ENCODE measurements around the gene TANK.

TANK gene

DNA sequence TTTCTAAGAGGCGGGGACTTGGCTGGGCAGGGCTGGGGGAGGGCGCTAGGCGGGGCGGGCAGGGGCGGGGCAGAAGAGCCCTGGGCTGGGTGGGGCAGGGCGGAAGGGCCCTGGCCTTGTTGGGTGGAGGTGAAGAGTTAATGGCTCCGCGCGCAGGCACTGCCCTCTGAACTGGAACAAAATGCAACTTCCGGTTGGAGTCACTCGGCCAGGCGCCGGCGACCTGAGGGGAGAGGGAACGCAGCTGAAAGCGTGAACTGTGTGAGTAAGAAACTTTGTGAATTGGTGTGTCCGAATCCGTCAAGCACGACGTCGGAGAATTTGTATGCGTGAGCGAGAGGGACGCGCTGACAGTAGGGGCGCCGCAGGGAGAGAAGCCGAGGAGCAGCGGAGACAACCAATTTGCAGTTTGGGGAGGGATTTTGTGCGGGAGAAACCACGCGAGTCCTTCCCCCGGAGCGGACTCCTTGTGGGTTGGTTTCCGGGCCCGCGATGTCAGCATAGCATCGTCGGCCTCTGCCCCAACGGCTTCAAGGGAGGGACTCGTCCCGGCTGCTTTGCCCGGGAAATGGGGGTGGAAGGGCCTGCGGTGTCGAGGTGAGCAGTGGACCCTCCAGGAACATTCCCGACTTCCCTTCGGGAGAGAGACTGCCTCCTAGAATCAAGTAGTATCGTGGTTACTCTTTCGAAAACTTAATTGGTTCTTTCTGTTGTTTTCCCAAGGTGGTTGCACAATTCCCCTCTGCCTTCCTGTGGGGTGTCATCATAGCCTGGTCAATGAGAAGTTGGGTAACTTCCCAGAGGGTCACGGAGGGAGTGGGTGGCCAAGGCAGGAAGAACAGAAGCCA lies at the start of gene TANK:
TANK (plus strand) TSS at position 203 of the 848 bp plus-strand sequence. CDS start 19,235 bp downstream, outside the sequence.
- Histone ChIP-seq H3K79me2 (ENCODE audit: control insufficient read depth, insufficient read depth, low read length, unreplicated experiment) (peaks cover 45% of the 10 kb centered on the region), H3K4me3 (ENCODE audit: low read depth, low read length) (peak within 1 kb of the TSS; percentile 80), H3K27me3 (ENCODE audit: insufficient read depth, low read length) (no peaks in the 10 kb centered on the region), H3K36me3 (ENCODE audit: insufficient read depth, low read length) (peaks cover 16% of the 10 kb centered on the region; the same call in 1 of the 2 replicates), H2AFZ (ENCODE audit: low read length, unreplicated experiment) (peak within 1 kb of the TSS; percentile 79), H3K4me1 (ENCODE audit: control insufficient read depth, insufficient read depth, low read length, unreplicated experiment) (peaks cover 41% of the 10 kb centered on the region), H3K27ac (ENCODE audit: low read depth, low read length) (peak within 1 kb of the TSS; percentile 98)

- no peaks in the 10 kb centered on the region for H3K4me1 ChIP-seq (ENCODE audit: control insufficient read depth, insufficient read depth, low read length, unreplicated experiment)
- H3K27ac ChIP-seq (ENCODE audit: low read depth, low read length): no peak overlapping the region
- H3K79me2 ChIP-seq (ENCODE audit: control insufficient read depth, insufficient read depth, low read length, unreplicated experiment): no peaks in the 10 kb centered on the region
- no peak overlapping the region for H2AFZ ChIP-seq (ENCODE audit: low read length, unreplicated experiment)
- H3K36me3 ChIP-seq (ENCODE audit: insufficient read depth, low read length): no peaks in the 10 kb centered on the region
- H3K27me3 ChIP-seq (ENCODE audit: insufficient read depth, low read length): no peaks in the 10 kb centered on the region
- no peak overlapping the region for H3K4me3 ChIP-seq (ENCODE audit: low read depth, low read length)
Observed at GRCh38 chr2:161111531-161111930, 48.7 kb upstream of the TANK start.

DNA sequence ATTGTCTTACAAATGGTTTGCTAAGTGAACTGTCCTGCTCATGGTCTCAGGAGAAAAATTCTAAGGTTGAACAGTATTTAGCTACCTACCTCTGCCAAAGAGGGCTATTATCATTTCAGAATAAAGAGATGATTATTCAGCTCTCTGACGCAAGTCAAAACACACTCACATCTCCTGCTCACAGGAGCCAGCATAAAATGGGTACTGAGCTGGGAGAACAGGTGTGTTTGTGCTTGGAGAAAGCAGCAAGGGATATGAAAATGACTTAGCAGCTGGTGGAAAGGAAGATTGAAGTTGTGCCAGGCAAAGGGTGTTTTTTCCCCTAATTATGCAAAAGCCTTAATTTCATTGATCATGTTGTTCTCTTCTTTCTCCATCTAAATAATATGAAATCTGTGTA lies 47.3 kb upstream of the TANK start:
- Histone ChIP-seq H2AFZ (ENCODE audit: low read length, unreplicated experiment) (no peak overlapping the region), H3K27me3 (ENCODE audit: insufficient read depth, low read length) (no peaks in the 10 kb centered on the region), H3K4me3 (ENCODE audit: low read depth, low read length) (no peak overlapping the region), H3K36me3 (ENCODE audit: insufficient read depth, low read length) (no peaks in the 10 kb centered on the region), H3K27ac (ENCODE audit: low read depth, low read length) (no peak overlapping the region), H3K79me2 (ENCODE audit: control insufficient read depth, insufficient read depth, low read length, unreplicated experiment) (no peaks in the 10 kb centered on the region), H3K4me1 (ENCODE audit: control insufficient read depth, insufficient read depth, low read length, unreplicated experiment) (no peaks in the 10 kb centered on the region)

- Histone ChIP-seq H3K79me2 (ENCODE audit: control insufficient read depth, insufficient read depth, low read length, unreplicated experiment) (no peaks in the 10 kb centered on the region), H3K27ac (ENCODE audit: low read depth, low read length) (no peak overlapping the region), H3K4me1 (ENCODE audit: control insufficient read depth, insufficient read depth, low read length, unreplicated experiment) (no peaks in the 10 kb centered on the region), H3K36me3 (ENCODE audit: insufficient read depth, low read length) (no peaks in the 10 kb centered on the region), H3K4me3 (ENCODE audit: low read depth, low read length) (no peak overlapping the region), H2AFZ (ENCODE audit: low read length, unreplicated experiment) (no peak overlapping the region), H3K27me3 (ENCODE audit: insufficient read depth, low read length) (no peaks in the 10 kb centered on the region)
Observed at GRCh38 chr2:161113693-161114575, 46.3 kb upstream of the TANK start.

GRCh38 chr2:161115205-161115604 lies 45.0 kb upstream of the TANK start:
- no peak overlapping the region for H3K4me3 ChIP-seq (ENCODE audit: low read depth, low read length)
- no peak overlapping the region for H2AFZ ChIP-seq (ENCODE audit: low read length, unreplicated experiment)
- H3K27ac ChIP-seq (ENCODE audit: low read depth, low read length): no peak overlapping the region
- H3K27me3 ChIP-seq (ENCODE audit: insufficient read depth, low read length): no peaks in the 10 kb centered on the region
- H3K36me3 ChIP-seq (ENCODE audit: insufficient read depth, low read length): no peaks in the 10 kb centered on the region
- H3K4me1 ChIP-seq (ENCODE audit: control insufficient read depth, insufficient read depth, low read length, unreplicated experiment): no peaks in the 10 kb centered on the region
- no peaks in the 10 kb centered on the region for H3K79me2 ChIP-seq (ENCODE audit: control insufficient read depth, insufficient read depth, low read length, unreplicated experiment)

DNA sequence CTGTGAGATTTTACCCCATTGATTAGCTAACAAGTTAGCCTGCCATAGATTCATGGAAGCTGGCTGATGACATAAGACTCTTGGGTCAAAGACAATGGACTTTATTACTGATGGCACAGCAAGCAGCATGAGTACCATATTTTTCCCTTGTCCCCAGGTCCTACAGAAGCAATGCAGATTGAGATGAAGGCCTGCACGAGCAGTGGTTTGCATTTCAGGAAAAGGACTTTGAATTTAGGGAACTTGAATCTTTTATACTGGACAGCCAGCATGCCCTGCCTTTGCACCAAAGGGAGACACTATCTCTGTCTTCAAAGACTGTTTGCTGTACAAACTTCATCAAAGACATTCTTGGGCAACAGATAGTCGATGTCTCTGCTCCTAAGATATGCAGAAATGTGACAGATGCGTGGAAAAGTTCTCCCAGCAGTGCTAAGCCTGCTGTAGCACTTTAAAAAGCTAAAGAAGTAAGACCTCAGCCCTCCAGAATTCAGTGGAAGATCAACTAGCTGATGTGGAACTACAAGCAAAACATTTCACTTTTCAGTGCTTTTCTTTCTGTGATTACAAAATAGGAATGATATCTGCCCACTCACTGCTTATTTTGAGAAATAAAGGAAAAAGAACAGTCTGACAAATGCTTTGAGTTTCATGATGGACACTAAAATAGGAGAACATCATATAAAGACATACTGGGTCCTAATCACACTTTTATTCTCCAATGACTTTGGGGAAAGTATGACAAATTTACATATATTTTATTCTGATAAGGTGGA lies 44.4 kb upstream of the TANK start:
- Histone ChIP-seq H3K4me3 (ENCODE audit: low read depth, low read length) (no peak overlapping the region), H3K36me3 (ENCODE audit: insufficient read depth, low read length) (no peaks in the 10 kb centered on the region), H3K27me3 (ENCODE audit: insufficient read depth, low read length) (no peaks in the 10 kb centered on the region), H3K79me2 (ENCODE audit: control insufficient read depth, insufficient read depth, low read length, unreplicated experiment) (no peaks in the 10 kb centered on the region), H3K27ac (ENCODE audit: low read depth, low read length) (no peak overlapping the region), H2AFZ (ENCODE audit: low read length, unreplicated experiment) (no peak overlapping the region), H3K4me1 (ENCODE audit: control insufficient read depth, insufficient read depth, low read length, unreplicated experiment) (no peaks in the 10 kb centered on the region)

- no peaks in the 10 kb centered on the region for H3K27me3 ChIP-seq (ENCODE audit: insufficient read depth, low read length)
- no peaks in the 10 kb centered on the region for H3K79me2 ChIP-seq (ENCODE audit: control insufficient read depth, insufficient read depth, low read length, unreplicated experiment)
- H3K4me1 ChIP-seq (ENCODE audit: control insufficient read depth, insufficient read depth, low read length, unreplicated experiment): no peaks in the 10 kb centered on the region
- H3K27ac ChIP-seq (ENCODE audit: low read depth, low read length): no peak overlapping the region
- no peaks in the 10 kb centered on the region for H3K36me3 ChIP-seq (ENCODE audit: insufficient read depth, low read length)
- no peak overlapping the region for H3K4me3 ChIP-seq (ENCODE audit: low read depth, low read length)
- H2AFZ ChIP-seq (ENCODE audit: low read length, unreplicated experiment): no peak overlapping the region
Observed at GRCh38 chr2:161116509-161116908, 43.7 kb upstream of the TANK start.

- H3K27me3 ChIP-seq (ENCODE audit: insufficient read depth, low read length): no peaks in the 10 kb centered on the region
- H3K79me2 ChIP-seq (ENCODE audit: control insufficient read depth, insufficient read depth, low read length, unreplicated experiment): no peaks in the 10 kb centered on the region
- no peak overlapping the region for H2AFZ ChIP-seq (ENCODE audit: low read length, unreplicated experiment)
- no peak overlapping the region for H3K4me3 ChIP-seq (ENCODE audit: low read depth, low read length)
- no peak overlapping the region for H3K27ac ChIP-seq (ENCODE audit: low read depth, low read length)
- no peaks in the 10 kb centered on the region for H3K36me3 ChIP-seq (ENCODE audit: insufficient read depth, low read length)
- peaks cover 4% of the 10 kb centered on the region for H3K4me1 ChIP-seq (ENCODE audit: control insufficient read depth, insufficient read depth, low read length, unreplicated experiment)
Observed at GRCh38 chr2:161117506-161117905, 42.7 kb upstream of the TANK start.

- no peaks in the 10 kb centered on the region for H3K27me3 ChIP-seq (ENCODE audit: insufficient read depth, low read length)
- H3K4me3 ChIP-seq (ENCODE audit: low read depth, low read length): no peak overlapping the region
- peaks cover 15% of the 10 kb centered on the region for H3K4me1 ChIP-seq (ENCODE audit: control insufficient read depth, insufficient read depth, low read length, unreplicated experiment)
- H3K79me2 ChIP-seq (ENCODE audit: control insufficient read depth, insufficient read depth, low read length, unreplicated experiment): no peaks in the 10 kb centered on the region
- no peaks in the 10 kb centered on the region for H3K36me3 ChIP-seq (ENCODE audit: insufficient read depth, low read length)
- no peak overlapping the region for H2AFZ ChIP-seq (ENCODE audit: low read length, unreplicated experiment)
- H3K27ac ChIP-seq (ENCODE audit: low read depth, low read length): no peak overlapping the region
Observed at GRCh38 chr2:161118722-161119121, 41.5 kb upstream of the TANK start.

GRCh38 chr2:161119483-161119882 lies 40.7 kb upstream of the TANK start:
- Histone ChIP-seq H3K27me3 (ENCODE audit: insufficient read depth, low read length) (no peaks in the 10 kb centered on the region), H3K27ac (ENCODE audit: low read depth, low read length) (no peak overlapping the region), H3K79me2 (ENCODE audit: control insufficient read depth, insufficient read depth, low read length, unreplicated experiment) (no peaks in the 10 kb centered on the region), H3K4me1 (ENCODE audit: control insufficient read depth, insufficient read depth, low read length, unreplicated experiment) (peaks cover 23% of the 10 kb centered on the region), H3K4me3 (ENCODE audit: low read depth, low read length) (no peak overlapping the region), H2AFZ (ENCODE audit: low read length, unreplicated experiment) (no peak overlapping the region), H3K36me3 (ENCODE audit: insufficient read depth, low read length) (no peaks in the 10 kb centered on the region)

Measured in ACC112 (cell line).